HG03039 (cell line): ENCODE data around the gene EML6.

ENCODE experiments used
- ATAC-seq: cut with Tn5 transposase; IDR thresholded peaks from one replicate; pipeline ENCODE4 v1.9.1; 2021; ENCODE audit warnings: mild to moderate bottlenecking, moderate library complexity; ENCODE audit not compliant: unreplicated experiment

EML6 gene

DNA sequence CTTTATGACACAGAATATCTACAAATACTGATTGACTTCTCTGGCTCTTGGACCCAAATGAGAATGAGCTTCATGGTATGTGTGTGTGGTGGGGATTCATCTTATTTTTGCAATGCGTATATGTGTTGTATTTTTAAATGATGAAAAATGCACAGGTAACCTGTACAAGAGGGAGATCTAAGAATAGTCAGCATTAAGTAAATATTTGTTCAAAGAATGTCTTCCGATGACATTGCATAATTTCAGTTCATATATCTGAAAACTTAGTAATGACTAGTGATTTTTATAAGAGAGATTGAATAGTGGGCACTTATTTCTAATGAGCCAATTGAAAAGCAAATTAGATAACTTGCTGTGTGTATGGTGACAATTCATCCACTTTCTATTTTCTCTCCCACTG, 66.4 kb downstream of the EML6 start:
- ATAC-seq = no peak

DNA sequence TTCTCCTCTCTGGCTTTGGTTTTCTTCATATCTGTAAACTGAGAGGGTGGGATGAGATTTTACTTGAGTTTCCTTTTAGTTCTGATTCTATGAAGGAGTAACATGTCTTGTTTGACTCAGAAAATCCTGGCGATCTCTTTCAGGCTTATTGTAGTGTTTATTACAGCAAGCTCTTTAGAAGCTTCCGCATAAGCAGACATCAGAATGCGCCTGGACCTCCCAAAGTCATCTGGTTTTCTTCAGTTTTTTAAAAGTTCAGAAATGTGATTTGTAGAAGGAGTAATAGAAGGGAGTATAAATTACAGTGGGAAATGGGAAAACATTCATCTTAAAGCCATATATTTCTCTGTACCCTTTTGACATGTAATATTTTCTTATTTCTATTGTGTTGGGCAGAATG, 68.4 kb downstream of the EML6 start:
- ATAC-seq = no peak

DNA sequence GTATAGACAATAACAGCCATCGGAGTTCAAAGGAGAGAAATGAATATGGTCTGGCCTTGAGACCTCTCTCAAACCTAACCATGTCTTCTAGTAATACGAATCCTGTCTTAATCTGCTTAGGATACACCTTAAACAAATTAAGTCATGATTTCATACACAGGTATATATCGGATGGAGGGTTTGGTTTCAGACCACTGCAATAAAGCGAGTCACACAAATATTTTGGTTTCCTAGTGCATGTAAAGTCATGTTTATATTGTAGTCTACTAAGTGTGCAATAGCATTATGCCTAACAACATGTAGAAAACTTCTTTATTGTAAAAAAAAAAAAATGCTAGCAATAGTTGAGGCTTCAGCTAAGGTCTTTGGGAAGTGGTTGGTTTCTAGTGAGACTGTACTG, 73.8 kb downstream of the EML6 start:
- ATAC-seq = no peak

DNA sequence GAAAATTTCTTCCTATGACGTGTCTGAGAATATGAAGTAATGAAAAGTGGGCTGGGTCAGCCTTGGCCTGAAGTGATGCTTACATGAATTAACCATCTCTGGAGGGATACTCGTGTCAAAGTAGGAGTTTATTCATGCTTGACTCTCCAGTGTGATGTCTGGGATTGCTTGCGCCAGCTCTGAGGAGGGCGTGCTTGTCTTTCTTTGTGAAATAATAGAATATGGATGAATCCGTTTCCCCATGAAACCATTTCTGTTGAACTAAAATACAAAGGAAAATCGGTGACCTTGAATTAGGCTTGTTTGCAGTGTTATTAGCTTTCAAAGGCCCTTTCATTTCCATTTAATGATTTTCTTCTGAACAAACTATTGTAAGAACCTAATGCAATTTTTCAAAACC, 77.9 kb downstream of the EML6 start:
- ATAC-seq = no peak

DNA sequence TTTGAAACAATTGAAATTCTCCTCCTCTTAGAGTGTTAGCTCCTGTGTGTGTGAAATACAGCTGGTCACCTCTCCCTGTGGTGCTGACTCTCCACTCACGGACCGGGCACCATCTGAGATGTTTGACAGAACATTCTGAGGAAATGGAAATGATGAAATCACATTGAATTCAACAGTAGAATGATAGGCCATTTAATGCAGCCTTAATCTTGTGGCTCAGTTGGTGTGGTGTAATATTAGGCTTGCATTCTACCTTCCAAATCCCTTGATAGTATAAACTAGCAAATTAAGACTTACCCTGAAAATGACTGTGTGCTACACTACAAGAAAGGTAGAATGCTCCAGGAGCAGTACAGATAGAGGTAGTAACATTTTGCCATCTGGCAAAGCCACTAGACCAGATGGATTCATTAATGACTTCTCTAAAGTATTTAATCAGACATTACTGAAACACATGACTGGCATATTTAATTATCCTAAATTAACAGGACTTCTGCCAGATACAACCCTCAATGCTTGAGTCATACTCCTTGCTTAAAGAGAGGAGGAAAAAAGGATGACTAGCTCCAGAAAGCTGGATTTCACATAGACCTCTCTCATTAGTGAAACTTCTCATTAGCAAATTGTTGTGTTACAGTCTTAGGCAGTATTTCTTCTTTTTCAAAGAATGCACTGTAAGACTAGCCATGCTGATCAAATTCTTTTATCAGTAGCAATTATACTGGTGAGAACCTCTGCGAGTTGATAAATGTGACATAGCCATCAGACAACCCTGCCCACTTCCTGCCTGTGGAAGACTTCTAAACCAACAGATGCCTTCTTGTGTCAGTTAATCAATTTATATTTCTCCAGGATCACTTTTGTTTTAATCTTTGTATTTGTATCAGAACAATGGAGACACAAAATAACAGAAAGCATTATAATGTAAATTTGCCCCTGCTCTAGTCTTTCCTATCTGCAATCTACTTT, 80.6 kb downstream of the EML6 start:
- ATAC-seq = no peak

DNA sequence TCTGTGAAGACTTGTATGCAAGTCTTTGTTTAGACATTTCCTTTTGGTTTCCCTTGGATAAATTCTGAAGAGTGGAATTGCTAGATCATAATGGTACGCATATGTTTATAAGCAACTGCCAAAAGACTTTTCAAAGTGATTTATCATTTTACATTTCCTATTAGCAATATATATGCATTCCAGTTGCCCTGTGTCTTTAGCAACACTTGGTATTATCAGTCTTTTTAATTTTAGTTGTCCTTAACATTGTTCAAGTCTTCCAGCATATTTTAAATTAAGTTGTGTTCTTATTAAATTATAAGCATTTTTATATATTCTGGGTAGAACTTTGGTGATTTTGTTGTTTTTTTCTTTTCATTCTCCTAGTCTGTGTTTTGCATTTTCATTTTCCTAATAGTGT, 81.8 kb downstream of the EML6 start:
- ATAC-seq = no peak

DNA sequence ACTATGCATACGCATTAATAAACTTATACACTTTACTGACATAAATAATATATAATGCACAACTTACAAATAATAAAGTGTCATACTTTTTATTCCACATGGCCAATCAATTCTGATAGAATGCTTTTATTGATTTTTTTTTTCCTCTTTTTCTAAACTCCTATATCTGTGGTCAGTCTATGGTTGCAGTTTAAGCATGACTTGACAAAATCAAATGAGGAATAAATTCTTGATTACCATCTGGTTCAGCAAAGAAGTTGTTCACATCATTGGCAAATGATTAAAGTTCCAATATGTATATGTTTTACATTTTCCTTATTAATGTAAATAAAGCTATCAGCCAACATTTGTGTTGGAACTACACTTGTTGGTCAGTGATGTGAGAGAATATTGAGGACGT, 83.5 kb downstream of the EML6 start:
- no peak for ATAC-seq

DNA sequence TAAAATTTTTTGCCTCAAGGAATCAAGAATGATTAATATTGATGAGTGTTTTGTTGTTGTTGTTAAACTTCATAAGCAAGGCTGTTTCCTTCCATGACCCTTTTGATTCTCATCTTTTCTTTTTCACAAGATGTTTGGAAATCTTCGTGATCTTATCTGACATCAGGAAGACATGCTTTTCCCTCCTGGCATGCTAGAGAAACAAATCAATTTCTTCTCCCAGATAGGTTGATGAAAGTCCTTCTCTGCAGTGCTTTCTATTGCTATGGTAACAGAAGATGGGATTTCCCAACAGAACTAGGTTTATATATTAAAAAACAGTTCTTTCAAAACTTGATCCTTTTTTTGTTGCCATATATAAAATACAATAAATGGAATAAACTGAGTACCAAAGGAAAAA, 85.2 kb downstream of the EML6 start:
- no peak for ATAC-seq

DNA sequence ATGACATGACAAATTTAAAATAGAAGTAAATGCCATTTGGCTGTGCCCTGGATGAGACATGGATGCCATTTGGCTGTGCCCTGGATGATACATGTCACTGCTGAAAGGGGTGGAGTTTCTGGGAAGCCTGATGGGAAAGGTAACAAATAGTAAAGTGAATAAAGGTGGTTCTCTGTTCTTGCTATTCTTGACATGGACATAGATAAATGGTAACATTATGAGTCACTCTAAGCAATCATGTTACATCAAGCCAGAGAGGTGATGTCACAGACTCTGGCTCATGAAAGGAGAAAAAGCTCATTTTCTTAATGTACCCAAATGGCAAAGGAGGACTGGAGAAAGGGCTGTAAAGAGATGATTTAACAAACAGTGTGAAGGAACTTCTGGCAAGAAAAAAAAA, 86.4 kb downstream of the EML6 start:
- no peak for ATAC-seq

DNA sequence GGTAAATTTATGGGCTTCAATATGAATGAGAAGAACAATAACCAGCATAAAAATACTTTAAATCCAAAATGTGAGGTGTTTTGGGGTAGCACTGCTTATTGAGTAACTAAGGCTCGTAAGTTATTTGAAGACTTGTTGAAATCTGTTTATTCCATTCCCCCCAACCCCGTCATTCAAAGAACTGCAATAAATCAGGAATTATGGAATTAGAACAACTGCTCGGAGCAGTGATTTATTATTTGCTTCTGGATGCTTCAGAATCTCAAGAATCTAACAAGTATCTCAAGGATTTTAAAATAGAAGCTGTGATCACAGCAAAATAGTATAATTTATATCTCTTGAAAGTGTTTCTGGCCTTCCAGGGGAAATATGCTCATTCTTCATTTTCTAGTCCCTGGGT, 86.8 kb downstream of the EML6 start:
- no peak for ATAC-seq

DNA sequence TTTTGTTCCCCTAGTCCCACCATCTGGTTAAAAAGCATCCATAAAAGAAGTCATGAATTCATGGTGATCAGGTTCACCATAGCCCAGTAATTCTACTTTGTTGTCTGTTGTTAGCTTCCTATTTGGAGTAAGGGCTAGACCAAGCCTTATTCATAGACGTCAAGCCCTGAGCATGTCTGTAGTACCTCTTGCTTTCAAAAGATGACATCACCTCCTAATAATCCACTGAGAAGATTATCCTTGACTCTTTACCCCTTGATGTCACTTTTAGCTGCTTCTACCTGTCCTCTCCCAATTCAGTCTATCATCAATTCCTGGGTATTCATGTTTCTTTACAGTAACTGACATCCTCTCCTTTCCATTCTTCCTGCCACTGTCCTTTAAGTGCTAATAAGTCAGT, 90.1 kb downstream of the EML6 start:
- ATAC-seq = no peak

DNA sequence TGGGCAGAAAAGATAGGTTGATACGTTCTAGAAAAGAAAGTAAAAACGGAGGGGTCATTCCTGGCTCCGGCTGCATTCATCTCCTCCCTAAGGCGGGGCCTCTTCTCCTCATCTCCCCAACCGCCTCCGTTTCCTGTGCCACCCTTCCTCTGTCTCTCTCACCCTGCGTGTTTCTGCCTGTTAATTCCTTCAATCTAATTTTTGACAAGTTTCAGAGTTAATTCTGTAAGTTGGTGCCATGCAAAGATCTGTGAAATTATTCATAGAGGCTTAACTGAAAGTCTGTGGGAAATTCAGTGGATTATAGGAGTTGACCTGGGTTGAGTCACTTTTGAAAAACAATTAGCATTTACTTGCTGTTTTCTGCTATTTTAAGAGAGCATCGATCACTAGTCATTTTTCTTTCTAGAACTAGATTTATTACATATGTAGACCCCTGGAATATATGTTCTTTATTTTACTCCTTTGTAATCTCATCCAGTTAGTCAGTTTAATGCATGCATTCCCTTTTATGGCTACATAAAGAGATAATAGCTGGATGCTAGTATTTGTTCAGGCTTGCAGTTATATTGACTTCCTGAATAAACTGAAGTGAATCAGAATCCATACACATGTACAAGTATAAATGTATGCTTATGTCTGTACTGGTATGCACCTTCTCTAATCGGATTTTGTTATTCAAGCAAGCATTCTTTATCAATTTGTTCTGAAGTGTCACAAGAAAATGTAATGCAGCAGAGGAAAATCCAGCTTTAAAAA, 91.1 kb downstream of the EML6 start:
- ATAC-seq = no peak

DNA sequence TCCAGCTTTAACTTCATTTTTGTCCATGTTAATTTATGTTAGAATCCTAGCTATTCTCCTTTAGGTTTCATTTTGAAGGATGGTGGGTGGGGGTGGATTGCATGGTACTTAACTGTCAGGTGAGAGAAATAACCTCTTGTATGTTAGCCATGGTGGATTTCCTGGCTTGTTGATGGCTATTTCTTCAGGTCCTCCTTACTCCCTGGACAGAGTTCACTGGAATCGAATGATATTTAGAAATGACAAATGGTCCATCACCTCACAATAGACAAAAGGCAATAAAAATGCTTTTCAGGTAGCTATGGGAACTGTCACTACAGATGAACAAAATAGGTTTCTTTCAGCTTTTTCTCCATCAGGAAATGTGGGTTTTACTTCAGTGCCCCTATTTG, 91.7 kb downstream of the EML6 start:
- no peak for ATAC-seq

DNA sequence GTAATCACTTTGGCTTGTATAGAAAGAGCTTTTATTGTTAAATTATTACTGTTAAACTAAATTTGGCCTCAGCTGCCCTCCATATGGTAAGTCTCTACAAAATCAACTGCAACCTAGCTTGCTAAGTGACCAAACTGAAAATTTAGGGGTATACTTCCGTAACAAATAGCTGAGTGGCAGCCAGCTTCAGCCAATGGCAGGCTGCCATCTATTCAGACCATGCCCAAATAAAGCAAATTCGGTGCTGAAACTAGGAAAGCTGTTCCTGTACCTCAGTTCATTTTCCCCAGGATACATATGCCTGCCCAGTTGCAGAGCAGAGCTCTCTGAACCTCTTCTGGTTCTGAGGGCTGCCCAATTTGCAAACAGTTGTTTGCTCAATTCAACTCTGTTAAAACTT, 94.8 kb downstream of the EML6 start:
- ATAC-seq = no peak

DNA sequence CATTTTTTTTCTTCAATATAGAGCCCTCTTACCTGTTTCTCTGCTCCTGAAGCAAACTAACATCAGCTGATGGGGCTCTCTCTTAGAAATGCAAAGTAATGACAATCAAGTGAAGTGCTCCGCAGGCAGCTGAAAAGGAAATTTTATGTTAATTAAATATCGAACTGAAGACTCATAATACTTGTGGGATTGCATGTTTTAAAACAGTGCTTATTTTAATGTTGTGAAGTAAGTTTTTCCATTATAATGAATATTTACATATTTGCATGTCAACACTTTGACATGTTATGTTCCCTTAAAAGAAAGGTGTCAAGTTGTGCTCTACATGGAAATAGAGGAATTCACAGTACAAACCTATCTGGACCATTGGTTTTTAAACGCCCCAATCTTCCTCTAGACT, 97.1 kb downstream of the EML6 start:
- ATAC-seq = no peak

DNA sequence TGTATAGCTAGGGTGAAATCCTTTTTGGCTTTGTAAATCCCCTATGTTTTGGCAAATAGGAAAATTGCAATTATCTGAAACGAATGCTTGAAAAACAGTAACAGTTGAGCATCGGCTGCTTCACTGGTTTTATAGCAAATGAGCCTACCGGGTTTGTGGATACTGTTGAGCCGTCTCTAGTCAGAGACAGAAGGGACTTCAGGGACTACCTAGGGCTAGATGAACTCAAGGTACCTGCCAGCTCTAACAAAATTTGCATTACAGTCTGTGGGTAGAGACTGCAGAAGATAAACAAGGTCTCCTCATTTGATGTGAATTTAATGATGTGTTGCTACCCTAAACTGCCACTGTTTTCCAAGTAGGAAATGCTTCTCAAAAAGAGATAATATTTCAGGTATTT, 101.1 kb downstream of the EML6 start:
- ATAC-seq = no peak

DNA sequence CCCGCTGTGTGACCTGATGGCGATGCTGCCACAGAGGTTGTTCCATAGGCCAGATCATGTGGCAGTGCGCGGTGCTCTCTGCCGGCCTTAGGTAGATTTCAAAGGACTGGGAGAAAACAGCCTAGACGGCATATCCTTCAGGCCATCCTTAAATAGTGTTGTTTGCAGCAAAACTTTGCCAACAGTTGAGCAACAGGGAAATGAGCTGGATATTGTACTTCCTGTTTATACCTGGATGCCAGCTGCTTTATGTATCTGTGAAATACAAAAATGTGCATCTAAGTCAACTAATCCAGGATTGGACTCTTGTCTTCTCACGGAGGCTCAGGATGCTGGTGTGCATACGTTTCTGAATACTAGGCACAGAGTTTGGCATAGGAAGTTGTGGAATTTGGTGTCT, 107.1 kb downstream of the EML6 start:
- ATAC-seq = no peak

DNA sequence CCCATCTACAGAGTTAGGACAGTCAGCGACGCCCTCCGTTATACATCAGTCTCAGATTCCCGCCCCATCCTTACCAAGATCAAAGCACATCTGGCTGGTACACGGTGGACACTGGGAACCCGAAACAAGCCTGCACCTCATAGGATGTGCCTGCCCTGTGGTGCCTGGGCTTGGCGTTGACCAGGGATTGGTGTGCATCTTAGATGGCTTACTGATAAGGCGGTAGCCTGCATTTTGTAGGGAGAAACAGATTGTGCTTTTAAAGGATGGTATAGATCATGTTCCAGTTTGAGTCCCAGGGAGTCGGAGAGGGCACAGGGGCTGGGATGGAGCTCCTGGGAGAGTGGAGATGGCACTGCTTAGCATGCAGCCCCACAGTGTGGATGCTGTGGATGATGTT, 108.0 kb downstream of the EML6 start:
- ATAC-seq = no peak

DNA sequence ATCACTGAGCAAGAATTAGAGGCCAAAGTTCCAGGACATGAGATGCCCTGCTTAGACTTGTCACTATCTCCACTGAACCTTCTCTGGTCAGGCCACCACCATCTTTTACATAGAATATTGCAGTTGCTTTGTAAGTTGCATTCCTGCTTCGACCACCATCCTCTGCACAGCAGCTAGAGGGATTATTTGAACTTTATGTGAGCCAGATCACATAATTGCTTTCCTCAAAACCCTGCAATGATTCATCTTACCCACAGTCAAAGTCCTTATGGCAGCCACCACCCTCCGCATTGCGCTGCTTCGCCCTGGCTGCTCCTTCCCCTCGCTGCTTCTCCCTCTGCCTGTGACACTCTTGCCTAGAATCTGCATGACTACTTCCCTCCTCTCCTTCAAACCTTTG, 111.3 kb downstream of the EML6 start:
- no peak for ATAC-seq

DNA sequence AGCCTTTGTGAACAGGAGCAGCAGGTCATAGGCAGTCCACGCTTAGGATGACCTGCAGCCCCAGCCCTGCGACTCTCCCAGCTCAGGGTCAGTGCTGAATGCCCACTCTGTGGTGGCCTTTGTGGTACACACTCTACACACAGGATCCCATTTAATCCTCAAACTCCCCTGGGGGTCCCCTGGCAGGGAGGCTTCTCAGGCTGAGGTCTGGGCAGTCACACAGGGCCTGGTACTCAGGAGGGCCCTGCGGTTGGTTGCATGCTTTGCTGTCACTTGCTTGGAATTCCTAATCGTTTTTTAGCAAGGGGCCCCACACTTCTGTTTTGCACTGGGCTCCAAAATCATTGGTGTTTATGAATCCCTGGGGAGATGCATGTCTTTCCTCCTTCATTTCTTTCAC, 113.0 kb downstream of the EML6 start:
- no peak for ATAC-seq

DNA sequence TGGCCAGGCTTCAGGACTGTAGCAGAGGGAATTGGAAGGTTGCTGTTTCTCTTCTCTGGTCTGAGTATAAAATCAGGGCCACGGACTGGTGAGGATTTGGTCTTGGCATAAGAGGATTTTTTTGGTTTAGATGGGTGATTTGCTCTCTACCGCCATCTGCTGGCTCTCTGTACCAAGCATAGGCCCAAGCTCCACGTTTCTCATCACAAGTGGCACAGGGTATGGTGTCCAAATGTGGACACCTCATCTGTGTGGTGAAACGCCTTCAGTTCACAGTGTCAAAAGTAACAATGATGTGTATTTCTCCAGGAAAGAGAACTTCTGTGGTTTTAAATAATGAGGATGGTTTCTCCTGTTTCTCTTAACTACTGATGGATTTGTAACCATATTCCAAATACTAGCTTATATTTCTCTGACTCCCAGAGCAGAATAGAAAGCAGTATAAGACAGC, 115.1 kb downstream of the EML6 start:
- peak; percentile 54 for ATAC-seq
